ENCODE results near the gene RAB7A. TPM values are rescaled to one million over a fixed set of nuclear protein-coding genes. Genes with fewer than 3 reads are reported as not detected.

RAB7A gene
- total RNA-seq, 1 donor from 2014 or later, result 284 TPM

- no peak overlapping the region for H3K27ac Mint-ChIP-seq (ENCODE audit: unreplicated experiment)
- no peaks in the 10 kb centered on the region for H3K9me3 Mint-ChIP-seq (ENCODE audit: unreplicated experiment)
- H3K27me3 Mint-ChIP-seq (ENCODE audit: unreplicated experiment), result no peaks in the 10 kb centered on the region
- TF ChIP-seq, protein P1, sequence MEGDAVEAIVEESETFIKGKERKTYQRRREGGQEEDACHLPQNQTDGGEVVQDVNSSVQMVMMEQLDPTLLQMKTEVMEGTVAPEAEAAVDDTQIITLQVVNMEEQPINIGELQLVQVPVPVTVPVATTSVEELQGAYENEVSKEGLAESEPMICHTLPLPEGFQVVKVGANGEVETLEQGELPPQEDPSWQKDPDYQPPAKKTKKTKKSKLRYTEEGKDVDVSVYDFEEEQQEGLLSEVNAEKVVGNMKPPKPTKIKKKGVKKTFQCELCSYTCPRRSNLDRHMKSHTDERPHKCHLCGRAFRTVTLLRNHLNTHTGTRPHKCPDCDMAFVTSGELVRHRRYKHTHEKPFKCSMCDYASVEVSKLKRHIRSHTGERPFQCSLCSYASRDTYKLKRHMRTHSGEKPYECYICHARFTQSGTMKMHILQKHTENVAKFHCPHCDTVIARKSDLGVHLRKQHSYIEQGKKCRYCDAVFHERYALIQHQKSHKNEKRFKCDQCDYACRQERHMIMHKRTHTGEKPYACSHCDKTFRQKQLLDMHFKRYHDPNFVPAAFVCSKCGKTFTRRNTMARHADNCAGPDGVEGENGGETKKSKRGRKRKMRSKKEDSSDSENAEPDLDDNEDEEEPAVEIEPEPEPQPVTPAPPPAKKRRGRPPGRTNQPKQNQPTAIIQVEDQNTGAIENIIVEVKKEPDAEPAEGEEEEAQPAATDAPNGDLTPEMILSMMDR (IDR thresholded peaks at IDR 0.05), result no peak
- no peaks in the 10 kb centered on the region for H3K4me1 Mint-ChIP-seq (ENCODE audit: unreplicated experiment)
- H3K4me3 Mint-ChIP-seq (ENCODE audit: unreplicated experiment), result no peak overlapping the region
- no peak for DNase-seq (ENCODE audit: extremely low spot score, unreplicated experiment)
- peaks cover 49% of the 10 kb centered on the region for H3K36me3 Mint-ChIP-seq (ENCODE audit: unreplicated experiment)
These were observed 92.3 kb downstream of the RAB7A start for GRCh38 chr3:128818186-128818787.

DNA sequence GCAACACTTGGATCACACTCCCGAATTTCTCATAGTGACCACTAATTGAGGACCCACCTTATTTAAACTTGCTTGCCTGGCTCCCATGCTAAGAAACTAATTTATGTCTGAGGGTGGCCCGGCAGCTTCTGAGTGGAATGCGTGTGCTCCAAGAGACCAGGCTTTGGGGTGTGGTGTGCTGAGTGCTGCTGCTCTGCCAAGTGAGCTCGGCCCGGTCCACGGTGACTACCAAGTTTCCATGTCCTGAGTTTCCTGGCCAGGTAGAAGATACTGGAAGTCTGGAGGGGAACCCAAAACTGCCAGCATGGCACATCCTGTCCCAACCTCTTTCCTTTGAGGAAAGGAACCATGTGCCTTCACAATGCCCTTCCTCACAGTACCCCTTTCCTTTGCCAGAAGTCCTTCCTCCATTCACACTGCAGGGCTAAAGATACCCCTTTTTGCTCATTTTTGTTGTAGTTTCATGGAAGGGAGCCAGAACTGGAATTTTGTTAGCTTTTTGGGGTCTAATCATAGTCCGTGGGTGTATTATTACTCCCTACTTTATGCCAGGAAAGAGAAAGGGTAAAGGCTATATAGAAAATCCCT is 94.4 kb downstream of the RAB7A start:
- TF ChIP-seq, protein P1 (IDR thresholded peaks at IDR 0.05), result no peak
- Mint-ChIP-seq H3K36me3 (ENCODE audit: unreplicated experiment) (peaks cover 36% of the 10 kb centered on the region), H3K27ac (ENCODE audit: unreplicated experiment) (no peak overlapping the region), H3K4me3 (ENCODE audit: unreplicated experiment) (no peak overlapping the region), H3K27me3 (ENCODE audit: unreplicated experiment) (no peaks in the 10 kb centered on the region), H3K4me1 (ENCODE audit: unreplicated experiment) (no peaks in the 10 kb centered on the region), H3K9me3 (ENCODE audit: unreplicated experiment) (no peaks in the 10 kb centered on the region)
- DNase-seq (ENCODE audit: extremely low spot score, unreplicated experiment), result no peak

DNA sequence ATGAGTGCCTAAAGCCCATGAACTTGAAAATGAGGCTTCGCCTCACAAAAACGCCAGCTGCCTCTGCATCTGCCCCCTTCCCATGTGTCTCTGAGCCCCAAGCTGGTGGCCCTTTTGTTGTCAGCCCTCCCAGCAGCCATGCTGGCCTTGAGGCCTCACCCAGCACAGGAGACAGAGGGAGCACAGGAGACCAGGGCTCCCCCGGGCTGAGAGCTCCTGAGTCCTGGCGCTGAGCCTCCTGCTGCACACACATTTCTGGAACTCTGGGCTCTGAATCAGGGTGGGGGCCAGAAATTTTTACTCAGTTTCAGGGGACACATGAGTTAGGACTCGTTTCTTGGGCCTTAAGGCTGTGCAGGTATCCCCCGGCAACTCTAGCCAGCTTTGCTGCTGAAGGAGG is 97.0 kb downstream of the RAB7A start:
- DNase-seq (ENCODE audit: extremely low spot score, unreplicated experiment), result no peak
- Mint-ChIP-seq H3K27ac (ENCODE audit: unreplicated experiment) (no peak overlapping the region), H3K36me3 (ENCODE audit: unreplicated experiment) (peaks cover 16% of the 10 kb centered on the region), H3K4me3 (ENCODE audit: unreplicated experiment) (no peak overlapping the region), H3K27me3 (ENCODE audit: unreplicated experiment) (no peaks in the 10 kb centered on the region), H3K4me1 (ENCODE audit: unreplicated experiment) (no peaks in the 10 kb centered on the region), H3K9me3 (ENCODE audit: unreplicated experiment) (no peaks in the 10 kb centered on the region)
- TF ChIP-seq, protein P1 (IDR thresholded peaks at IDR 0.05), result no peak

DNA sequence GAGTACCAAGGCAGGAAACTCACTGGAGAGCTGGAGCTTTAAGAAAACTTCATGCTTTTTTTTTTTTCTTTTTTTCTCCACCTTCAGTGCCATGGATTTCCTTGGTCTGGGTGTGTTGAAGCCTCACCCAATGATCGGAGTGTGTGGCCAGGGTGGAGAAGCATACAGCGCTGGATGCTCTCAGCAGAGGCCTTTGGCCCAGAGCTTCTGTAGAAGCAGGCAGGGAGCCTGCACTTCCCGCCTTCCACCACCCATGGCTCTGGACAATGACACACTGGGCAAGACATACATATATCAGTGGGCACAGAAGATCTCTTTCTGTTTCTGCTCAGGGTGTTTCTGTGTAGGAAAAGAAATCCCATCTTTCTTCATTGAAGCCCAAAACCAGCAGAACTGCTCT is 97.6 kb downstream of the RAB7A start:
- TF ChIP-seq, protein P1 (IDR thresholded peaks at IDR 0.05), result no peak
- Mint-ChIP-seq H3K27me3 (ENCODE audit: unreplicated experiment) (no peaks in the 10 kb centered on the region), H3K9me3 (ENCODE audit: unreplicated experiment) (no peaks in the 10 kb centered on the region), H3K4me3 (ENCODE audit: unreplicated experiment) (no peak overlapping the region), H3K36me3 (ENCODE audit: unreplicated experiment) (peaks cover 10% of the 10 kb centered on the region), H3K27ac (ENCODE audit: unreplicated experiment) (no peak overlapping the region), H3K4me1 (ENCODE audit: unreplicated experiment) (no peaks in the 10 kb centered on the region)
- DNase-seq (ENCODE audit: extremely low spot score, unreplicated experiment), result no peak

- Mint-ChIP-seq H3K27ac (ENCODE audit: unreplicated experiment) (no peak overlapping the region), H3K27me3 (ENCODE audit: unreplicated experiment) (no peaks in the 10 kb centered on the region), H3K36me3 (ENCODE audit: unreplicated experiment) (peaks cover 4% of the 10 kb centered on the region), H3K4me3 (ENCODE audit: unreplicated experiment) (no peak overlapping the region), H3K4me1 (ENCODE audit: unreplicated experiment) (no peaks in the 10 kb centered on the region), H3K9me3 (ENCODE audit: unreplicated experiment) (no peaks in the 10 kb centered on the region)
- no peak for DNase-seq (ENCODE audit: extremely low spot score, unreplicated experiment)
- TF ChIP-seq, protein P1 (IDR thresholded peaks at IDR 0.05), result no peak
These were observed 98.3 kb downstream of the RAB7A start for GRCh38 chr3:128824132-128824850.
